Measurements from ENCODE around the gene MPV17L2.

GRCh38 chr19:18159810-18160209 lies 33.2 kb upstream of the MPV17L2 start:
- no peak for TF ChIP-seq RAD21 (conservative IDR thresholded peaks at IDR 0.05)
- TF ChIP-seq REST (IDR thresholded peaks at IDR 0.05; ENCODE audit: borderline replicate concordance) = no peak
- no peak for TF ChIP-seq POLR2AphosphoS5 (IDR thresholded peaks at IDR 0.05)
- TF ChIP-seq CTCF (IDR thresholded peaks at IDR 0.05; ENCODE audit: poor library complexity, severe bottlenecking) = no peak
- TF ChIP-seq EP300 (conservative IDR thresholded peaks at IDR 0.05; ENCODE audit: poor library complexity, severe bottlenecking) = no peak
- TF ChIP-seq EZH2 (IDR thresholded peaks at IDR 0.05; ENCODE audit: borderline replicate concordance, insufficient read depth, low read length, poor library complexity, severe bottlenecking) = no peak
- no peak for TF ChIP-seq MXI1 (conservative IDR thresholded peaks at IDR 0.05; ENCODE audit: poor library complexity, severe bottlenecking)
- no peak for TF ChIP-seq TAF1 (IDR thresholded peaks at IDR 0.05; ENCODE audit: low read depth)
- TF ChIP-seq SMC3 (conservative IDR thresholded peaks at IDR 0.05; ENCODE audit: poor library complexity) = no peak
